Muscle of back (tissue), 11 donors: ENCODE results near the gene FAM83G. TPM values are rescaled to one million over a fixed set of nuclear protein-coding genes. Genes with fewer than 3 reads are reported as not detected.
"Not testable (repeated sequence)": the region's sequence is repeated elsewhere in the genome, so short reads cannot be mapped to it uniquely, and the experiment has no call there.

Experiments
- DNase-seq, 3 donors: peaks; one replicate each; pipeline versions ENCODE4 v3.0.0 to v3.0.0-alpha.2; 2013
- polyA plus RNA-seq, 10 donors: library from polyadenylated mRNA; unstranded; fragments of 120-200 nt; gene quantifications; one replicate each; pipeline ENCODE4 v1.2.1, GENCODE V29; 2013; ENCODE audit not compliant: insufficient read length in 10 of 10

FAM83G gene
- polyA plus RNA-seq, 10 donors = 0.06 to 1.8 (median 0.24) TPM

GRCh38 chr17:18968945-18969887, 35.3 kb downstream of the FAM83G start:
- no peak for DNase-seq

- DNase-seq = peak in 1 of 3 donors; percentile 21
These were observed 36.2 kb downstream of the FAM83G start for GRCh38 chr17:18968345-18968744.

GRCh38 chr17:18967916-18968315, 36.6 kb downstream of the FAM83G start:
- DNase-seq = no peak

GRCh38 chr17:18966831-18967624, 37.5 kb downstream of the FAM83G start:
- peak in 1 of 3 donors; percentile 32 for DNase-seq

- DNase-seq = no peak
These were observed 38.9 kb downstream of the FAM83G start for GRCh38 chr17:18965530-18966236.

- no peak for DNase-seq
These were observed 40.0 kb downstream of the FAM83G start for GRCh38 chr17:18964550-18964949.

- DNase-seq = no peak
These were observed 40.6 kb downstream of the FAM83G start for GRCh38 chr17:18964018-18964351.

- DNase-seq = no peak
These were observed 41.2 kb downstream of the FAM83G start for GRCh38 chr17:18963126-18964017.

GRCh38 chr17:18962494-18962815, 42.1 kb downstream of the FAM83G start:
- no peak for DNase-seq

GRCh38 chr17:18961634-18962493, 42.7 kb downstream of the FAM83G start:
- no peak for DNase-seq

- DNase-seq = peak; percentile 41 to 77 (median 73)
These were observed 43.6 kb downstream of the FAM83G start for GRCh38 chr17:18960803-18961511.

GRCh38 chr17:18960241-18960665, 44.3 kb downstream of the FAM83G start:
- DNase-seq = no peak

GRCh38 chr17:18959845-18960240, 44.7 kb downstream of the FAM83G start:
- DNase-seq = no peak

- DNase-seq = no peak
These were observed 45.3 kb downstream of the FAM83G start for GRCh38 chr17:18959071-18959844.

GRCh38 chr17:18958611-18959010, 46.0 kb downstream of the FAM83G start:
- DNase-seq = no peak

GRCh38 chr17:18957831-18958230, 46.7 kb downstream of the FAM83G start:
- no peak for DNase-seq

- no peak for DNase-seq
These were observed 48.0 kb downstream of the FAM83G start for GRCh38 chr17:18956581-18956980.

- DNase-seq = not testable (repeated sequence)
These were observed 48.5 kb downstream of the FAM83G start for GRCh38 chr17:18956021-18956420.

GRCh38 chr17:18955009-18955408, 49.6 kb downstream of the FAM83G start:
- no peak for DNase-seq
